Occipital lobe (tissue), 2 donors: ENCODE data around the gene MAP2K3. TPM values are rescaled to one million over a fixed set of nuclear protein-coding genes. Genes with fewer than 3 reads are reported as not detected.
"Not testable (repeated sequence)": the region's sequence is repeated elsewhere in the genome, so short reads cannot be mapped to it uniquely, and the experiment has no call there.

ENCODE experiments used
- DNase-seq: peaks from one replicate; lab custom pipeline; 2025; lab: John Stamatoyannopoulos, UW
- total RNA-seq: library from RNA; depleted of rRNA; stranded (reverse); fragments of >200 nt; gene quantifications from one replicate; pipeline ENCODE4 v1.2.3, GENCODE V29; 2014

The MAP2K3 gene
- total RNA-seq, 1 donor from 2014 or later, result 1.7 TPM

DNA sequence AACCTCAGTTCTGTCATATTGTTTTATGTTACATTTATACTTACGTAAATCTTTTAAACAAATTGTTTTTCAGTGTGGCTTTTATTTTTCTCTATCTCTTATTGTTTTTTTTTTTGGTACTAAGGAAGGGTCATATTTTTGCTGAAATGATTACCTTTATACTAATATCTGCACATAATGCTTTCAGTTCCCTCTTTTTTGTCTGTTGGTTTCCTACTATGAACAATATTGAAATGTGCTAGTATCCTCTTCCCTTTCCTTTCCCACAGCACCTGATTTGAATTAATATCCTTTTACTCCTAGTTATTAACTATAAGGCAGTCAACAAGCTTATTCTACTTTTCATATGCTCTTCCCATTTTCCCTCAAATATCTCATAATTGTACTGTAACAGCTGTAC, 43.4 kb downstream of the MAP2K3 start:
- not testable (repeated sequence) for DNase-seq

- DNase-seq, result not testable (repeated sequence)
Measured at GRCh38 chr17:21328778-21329177, 44.3 kb downstream of the MAP2K3 start.

DNA sequence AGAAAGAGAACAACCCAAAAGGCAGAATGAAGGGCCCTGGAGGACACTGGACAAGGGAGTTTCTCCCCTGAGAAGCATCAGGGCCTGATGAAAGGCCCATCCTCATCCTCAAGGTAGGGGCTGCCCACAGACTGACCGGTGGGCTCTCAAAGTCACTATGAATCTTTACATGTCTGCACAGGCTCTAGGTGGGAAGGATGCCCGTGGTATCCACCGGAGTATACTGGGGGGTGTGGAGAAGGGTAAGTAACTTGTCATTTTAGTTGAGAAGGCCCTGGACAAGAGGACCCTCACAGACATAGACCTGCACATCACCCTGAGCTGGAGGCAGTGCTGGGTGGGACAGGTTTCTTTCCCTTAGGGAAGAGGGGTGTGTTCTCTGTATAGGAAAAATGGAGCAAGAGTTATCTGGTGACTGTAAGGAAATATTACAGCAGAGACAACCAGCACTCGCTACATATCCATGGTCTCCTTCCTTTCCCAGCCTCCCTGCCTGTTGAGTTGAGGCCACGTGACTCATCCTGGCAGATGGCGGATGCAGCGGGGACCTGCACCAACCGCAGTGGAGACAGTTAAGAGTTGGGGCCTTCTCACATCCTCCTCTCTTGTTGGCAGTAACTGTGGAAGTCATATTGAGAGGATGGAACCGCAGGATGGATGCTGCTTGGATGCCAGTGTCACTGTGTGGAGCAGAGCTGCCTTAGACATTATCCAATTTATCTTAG, 46.1 kb downstream of the MAP2K3 start:
- no peak for DNase-seq

DNA sequence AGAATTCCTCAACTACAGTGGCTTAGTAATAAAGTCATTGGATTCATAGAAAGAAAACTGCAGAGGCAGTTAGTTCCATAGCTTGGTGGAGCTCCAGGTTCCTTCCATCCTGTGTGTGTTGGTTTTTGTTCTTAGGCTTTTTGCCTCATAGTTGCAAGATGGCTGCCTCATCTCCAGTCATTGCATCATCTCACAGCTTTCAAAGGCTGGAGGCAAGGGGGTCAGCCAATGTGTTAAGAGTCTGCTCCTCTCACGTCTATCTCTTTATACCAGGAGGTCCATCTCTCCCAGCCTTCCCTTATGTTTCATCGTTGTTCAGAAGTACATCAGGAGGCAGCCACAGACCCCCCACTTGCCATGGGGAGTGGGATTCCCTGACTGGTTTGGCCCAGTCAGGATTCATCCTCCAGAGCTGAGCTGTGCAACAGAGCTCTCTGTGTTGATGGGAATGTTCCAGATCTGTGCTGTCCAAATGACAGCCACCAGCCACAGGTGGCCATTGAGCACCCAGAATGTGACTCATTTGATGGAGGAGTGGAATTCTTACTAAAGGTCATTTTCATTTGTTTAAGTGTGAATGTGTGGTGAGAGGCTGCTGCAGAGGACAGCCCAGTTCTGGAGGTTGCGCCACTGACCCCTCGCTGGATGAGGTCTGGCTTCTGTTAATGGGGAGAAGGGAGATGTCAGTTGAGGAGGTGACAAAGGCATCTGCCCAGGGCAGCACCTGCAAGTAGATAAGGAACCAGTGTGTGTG, 52.2 kb downstream of the MAP2K3 start:
- DNase-seq, result not testable (repeated sequence)

DNA sequence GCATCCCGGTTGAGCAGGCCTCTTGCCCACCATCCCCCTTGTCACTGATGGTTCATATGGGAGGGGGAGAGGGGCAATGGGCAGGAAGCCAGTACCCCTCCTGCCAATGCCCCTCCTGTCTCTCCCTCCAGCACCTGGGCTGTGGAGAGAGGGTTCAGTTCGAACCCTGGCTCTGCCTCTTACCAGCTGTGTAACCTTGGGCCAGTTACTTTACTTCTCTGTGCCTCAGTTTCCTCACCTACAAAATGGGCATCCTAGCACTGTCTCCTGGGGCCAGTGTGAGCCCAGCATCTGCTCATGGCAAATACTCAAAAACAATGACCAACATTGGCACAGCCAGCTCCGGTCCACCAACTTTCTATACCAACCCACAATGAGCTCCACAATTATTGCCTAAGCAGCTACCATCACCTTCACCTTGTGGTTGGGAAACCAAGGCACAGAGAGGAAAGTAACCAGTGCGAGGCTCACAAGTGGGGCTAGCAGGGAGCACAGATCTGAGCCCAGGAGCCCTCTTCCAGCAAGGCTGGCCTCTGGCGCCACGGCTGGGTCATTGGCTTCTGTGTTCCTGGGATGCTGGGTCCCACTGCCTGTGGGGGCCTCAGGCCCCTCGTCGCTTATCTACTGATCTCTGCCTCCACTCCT, 53.6 kb downstream of the MAP2K3 start:
- not testable (repeated sequence) for DNase-seq

DNA sequence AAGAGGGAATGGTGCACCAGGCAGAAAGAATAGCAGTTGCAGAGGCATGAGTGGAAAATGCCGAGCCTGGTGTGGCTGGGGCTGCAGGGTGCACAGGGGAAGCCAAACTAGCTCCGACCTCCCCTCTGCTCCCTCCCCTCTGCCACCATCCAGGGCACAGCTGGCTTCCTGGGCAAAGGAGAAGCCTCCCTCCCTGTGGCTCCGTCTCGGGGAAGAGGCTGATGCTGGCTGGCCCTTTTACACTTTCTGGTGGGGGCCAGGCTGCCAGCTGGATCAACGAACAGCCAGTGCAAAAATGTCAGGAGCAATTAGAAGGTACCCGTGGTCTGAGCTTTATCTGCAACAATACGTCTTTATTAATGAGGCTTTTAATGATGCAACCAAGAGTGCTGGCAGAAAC, 54.5 kb downstream of the MAP2K3 start:
- DNase-seq, result no peak

- not testable (repeated sequence) for DNase-seq
Measured at GRCh38 chr17:21339571-21339970, 55.1 kb downstream of the MAP2K3 start.

DNA sequence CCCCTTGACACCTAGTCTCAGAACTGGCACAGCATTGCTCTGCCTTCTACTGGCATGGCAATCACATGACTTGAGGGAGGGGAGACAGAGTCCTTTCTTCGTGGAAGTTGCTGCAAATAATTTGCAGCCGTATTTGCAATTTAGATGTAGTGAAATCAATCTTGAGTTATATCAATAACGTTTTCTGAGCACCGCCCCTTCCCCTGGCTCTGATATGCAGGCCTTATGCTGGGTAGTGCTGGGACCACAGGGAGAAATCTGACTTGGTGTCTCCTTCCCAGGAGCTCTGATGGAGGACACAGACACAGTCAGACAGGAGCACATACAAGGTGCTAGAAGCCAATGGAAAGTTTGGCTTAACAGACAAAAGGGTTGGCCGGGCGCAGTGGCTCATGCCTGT, 55.9 kb downstream of the MAP2K3 start:
- not testable (repeated sequence) for DNase-seq

DNA sequence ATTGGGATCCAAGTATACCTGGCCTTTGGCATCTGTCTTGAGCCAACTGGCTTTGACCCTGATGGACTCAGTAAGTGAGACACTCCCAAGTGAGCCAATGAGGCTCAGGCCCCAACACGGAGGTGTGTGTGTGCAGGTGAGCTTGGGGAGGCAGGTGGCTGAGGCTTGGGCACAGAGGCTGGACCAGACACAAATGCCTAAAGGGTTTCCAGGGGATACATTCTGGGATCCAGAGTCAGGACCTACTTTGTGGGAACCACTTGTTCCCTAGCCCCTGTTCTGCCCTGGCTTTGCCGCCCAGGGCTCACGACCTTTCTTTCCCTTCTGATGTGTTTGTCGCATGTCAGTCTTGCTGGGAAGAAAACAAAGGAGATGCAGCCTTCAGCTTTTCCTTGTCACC, 56.8 kb downstream of the MAP2K3 start:
- DNase-seq, result not testable (repeated sequence)

DNA sequence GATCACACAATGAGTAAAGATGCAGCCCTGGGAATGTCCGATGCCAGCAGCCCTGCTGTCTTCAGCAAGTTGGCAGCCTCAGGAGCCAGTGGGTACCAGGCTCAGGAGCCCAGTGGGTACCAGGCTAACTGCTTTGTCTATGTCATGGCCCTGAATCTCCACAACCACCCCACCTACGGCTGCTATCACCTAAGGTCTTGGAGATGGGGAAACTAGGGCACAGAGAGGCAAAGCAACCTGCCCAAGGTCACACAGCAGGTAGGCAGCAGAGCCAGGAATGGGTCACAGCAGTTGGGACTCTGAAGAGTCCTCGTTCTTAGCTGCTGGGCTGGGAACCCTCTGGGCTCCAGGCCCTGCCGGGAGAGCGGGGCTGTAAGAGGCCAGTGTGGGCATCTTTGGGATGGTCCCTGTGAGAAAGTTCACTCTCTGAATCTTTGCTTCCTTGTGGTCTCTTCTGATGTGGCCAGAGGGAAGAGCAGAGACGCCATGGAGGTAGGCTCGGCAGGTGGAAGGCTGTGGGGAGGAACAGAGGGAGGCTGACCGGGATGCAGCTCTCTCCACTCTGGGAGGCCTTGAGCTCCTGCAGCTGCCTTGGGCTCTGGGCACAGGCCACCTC, 57.5 kb downstream of the MAP2K3 start:
- DNase-seq, result not testable (repeated sequence)

DNA sequence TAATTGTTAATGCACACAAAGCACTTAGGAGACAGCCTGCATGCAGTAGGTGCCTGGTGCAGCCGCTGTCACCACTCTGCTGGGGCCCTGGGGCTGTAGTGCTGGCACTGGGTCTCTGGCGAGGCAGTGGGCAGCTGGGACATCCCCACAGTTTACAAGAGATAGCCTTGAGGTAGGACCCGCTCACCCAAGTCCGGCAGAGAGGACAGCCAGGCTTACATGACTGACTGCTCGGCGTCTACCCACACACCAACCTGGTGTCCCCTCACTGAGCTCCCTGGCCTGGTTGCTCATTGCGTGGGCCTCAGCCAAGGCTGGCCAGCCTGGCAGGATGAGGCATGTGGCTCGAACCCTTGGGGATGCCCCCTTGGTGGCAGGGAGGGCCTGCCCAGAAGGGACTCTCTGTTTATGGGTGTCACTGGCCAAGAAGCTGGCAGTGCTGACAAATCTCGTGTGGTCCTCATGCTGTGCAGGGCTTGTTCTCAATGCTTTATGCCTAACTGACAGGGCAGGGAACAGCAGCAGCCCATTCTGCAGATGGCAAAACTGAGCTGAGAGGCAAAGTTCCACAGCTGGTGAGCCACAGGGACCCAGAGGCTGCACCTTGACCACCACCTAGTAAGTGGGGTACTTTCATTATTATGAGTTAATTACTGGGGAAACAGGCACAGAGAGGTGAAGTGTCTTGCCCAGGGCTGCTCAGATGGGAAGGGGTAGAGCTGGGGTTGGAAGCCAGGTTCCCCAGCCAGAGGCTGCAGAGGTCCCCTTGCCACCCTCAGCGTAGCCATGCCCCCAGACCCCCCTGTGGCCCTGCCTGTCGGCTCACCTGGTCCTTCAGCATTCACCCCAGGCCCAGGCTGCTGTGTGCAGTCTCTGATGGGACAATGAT, 58.8 kb downstream of the MAP2K3 start:
- DNase-seq, result not testable (repeated sequence)

DNA sequence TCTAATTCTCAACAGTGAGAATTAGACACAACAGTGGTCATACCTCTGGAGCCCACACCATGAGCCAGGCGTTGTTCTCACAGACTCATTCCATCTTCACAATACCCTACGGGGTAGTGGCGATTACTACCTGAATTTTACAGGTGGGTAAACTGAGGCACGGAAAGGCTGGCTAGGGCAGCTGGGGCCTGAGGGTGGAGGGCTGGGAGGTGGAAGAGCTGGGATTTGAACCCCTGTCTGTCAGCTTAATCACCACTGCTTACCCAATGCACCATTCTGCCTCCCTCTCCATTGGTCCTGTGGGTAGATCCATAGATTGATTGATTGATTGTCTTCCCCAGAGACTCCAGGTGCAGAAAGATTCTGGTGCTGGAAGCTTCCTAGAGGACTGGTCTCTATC, 60.3 kb downstream of the MAP2K3 start:
- DNase-seq, result not testable (repeated sequence)

- DNase-seq, result no peak
Measured at GRCh38 chr17:21345236-21345635, 60.7 kb downstream of the MAP2K3 start.

DNA sequence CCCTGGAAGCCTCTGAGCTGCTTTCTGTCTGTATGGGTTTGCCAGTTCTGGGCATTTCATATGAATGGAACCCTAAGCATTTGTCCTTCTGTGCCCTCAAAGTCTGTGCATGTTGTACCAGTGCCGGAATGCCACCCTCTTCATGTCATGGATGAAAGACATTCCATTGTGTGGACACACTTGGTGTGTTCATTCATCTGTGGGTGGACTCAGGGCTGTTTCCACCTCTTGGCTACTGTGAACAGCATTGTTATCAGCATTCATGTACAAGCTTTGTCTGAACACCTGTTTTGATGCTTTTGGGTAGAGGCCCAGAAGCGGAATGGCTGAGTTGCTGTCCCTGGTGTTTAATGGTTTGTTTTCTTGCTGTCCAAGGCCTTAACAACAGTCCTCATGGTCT, 61.6 kb downstream of the MAP2K3 start:
- not testable (repeated sequence) for DNase-seq

DNA sequence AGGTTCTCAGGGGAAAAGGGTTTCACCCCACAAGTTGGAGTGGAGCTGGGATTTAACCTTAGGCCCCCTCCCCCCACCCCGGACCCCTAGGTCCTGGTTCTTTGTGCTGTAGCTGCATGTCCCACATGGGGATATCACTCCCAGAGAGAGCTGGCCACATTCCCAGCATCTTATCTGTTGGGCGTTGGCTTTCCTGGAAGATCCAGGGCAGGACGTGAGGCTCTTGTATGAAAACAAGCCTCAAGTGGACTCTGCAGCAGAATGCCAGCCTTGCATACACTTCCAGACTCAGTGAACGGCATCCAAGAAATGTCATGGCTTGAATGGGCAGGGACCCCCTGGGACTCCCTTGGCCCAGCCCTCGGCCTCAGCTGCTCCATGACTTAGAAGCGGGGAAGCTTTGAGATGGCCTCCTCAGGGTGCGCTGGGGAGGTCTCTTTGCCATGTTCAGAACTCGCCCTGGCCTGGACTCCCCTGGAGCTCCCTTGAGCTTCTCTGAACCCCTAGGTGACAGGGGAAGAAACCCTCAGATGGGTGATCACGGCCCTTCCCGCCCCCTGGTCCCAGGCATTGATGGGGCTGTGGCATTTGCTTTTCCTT, 62.2 kb downstream of the MAP2K3 start:
- not testable (repeated sequence) for DNase-seq

- not testable (repeated sequence) for DNase-seq
Measured at GRCh38 chr17:21347660-21348059, 63.1 kb downstream of the MAP2K3 start.

DNA sequence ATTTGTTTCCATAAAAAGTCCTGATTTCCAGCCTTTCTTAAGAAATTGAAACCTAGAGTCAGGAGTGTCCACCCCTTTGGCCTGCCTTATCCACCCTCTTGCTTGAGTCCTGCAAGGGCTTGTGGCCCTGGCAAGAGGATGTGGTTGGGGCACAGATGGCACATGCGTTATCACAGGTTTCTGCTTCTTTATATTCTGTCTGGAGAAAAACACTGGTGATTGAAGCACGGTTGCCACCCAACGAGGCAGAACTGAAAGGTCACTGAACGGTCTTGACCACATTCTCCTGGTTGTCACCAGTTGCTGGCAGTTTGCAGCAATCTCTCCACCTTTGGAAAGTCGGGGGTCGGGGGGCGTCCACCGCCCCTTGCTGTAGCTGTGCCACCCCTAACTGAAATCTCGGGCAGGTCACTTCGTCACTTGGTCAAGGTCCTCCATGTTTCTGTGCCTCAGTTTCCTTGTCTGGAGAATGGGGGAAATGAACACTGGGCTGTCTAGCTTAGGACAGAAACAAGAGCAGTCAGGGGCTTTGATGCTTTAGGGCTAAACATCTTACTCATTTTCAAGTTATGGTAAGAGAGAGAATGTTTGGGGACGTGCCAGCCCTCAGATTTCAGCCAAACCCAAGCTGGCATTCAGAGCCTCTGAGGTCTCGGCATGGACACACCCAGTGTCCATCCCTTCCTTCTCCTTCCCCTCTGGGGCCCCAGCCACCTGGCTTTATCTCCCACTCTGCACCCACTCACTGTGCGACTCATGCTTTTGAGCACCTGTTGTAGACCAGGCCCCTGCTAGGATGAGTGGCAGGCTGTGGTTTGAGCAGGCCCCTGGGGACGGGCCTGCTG, 63.8 kb downstream of the MAP2K3 start:
- not testable (repeated sequence) for DNase-seq

DNA sequence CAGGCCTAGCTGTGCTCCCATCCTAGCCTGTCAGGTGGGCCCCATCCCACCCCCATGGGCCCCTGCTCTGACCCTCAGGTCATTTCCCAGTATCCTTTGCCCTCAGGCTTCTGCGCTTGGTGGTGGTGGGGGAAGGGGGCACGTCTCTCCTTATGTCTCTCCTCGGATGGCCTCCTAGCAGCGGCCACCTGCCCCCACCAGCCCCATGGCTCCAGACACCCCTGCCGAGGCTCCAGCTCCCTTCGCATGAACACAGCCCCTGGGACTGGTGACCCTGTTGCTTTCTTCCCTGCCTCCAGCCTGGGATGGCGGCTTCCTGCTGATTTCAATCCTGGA, 64.4 kb downstream of the MAP2K3 start:
- not testable (repeated sequence) for DNase-seq

DNA sequence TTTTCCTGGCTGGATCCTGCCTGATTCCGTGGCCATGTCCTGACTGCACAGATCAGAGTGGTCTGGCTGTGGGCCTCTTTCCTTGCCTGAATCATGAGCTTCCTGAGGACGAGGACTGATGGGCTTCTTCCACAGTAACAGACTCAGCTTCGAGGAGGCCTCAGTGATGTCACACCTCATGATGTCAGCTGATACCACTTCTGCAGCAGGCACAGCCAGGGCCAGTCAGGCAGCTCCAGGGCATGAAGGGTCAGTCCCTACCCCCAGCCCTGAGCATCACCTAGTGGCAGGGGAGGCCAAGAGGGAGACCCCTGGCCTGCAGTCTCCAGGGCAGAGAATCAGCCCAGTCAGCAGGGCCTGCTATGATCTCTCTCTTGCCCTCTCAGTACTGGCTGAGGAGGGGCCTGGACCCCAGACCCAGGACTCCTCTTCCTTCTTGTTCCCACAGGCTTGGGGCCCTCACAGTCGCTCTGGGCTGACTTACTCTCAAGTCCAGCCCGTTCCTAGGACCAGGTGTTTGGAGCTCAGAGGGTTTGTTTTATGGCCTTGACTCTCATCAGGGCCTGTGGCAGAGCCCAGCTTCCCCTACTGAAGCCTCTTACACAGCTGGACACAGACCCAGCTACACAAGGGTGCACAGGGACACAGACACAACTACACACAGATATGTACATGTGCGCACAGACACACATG, 65.0 kb downstream of the MAP2K3 start:
- not testable (repeated sequence) for DNase-seq
